D721Med (cell line): Measurements from ENCODE around the gene PAQR9.

Source experiments
- DNase-seq: peaks from one replicate; pipeline ENCODE4 v3.0.0; 2011; ENCODE audit warnings: low spot score; ENCODE audit not compliant: insufficient read length
- FAIRE-seq: peaks from 2 replicates; lab custom pipeline; 2011; peaks lifted over from hg19 to GRCh38; lab: Jason Lieb, UNC
- TF ChIP-seq, protein P1 (sequence below): IDR thresholded peaks from 2 replicates; pipeline ENCODE4 v1.5.1; 2012; ENCODE audit warnings: mild to moderate bottlenecking, control low read depth; ENCODE audit not compliant: insufficient read depth; ENCODE audit errors: missing control alignments

Gene PAQR9

DNA sequence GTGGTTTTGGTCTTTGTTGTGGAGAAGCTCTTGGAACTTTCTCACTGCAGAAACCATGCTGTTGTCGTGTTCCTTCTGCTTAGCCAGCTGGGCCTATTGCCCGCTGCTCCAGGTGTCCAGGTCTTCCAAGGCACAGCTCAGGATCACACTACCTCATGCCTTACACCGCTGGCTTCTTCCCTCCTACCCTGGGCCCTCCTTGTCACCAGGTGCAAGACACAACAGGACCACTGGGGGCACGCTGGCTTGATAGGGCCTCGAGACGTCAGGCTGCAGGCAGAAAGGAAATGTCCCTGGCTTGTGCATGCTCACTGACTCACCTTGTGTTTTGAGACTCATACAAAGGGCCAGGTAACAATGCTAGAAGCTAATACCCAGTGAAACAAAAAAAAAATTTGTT lies 32.3 kb downstream of the PAQR9 start:
- TF ChIP-seq, protein P1, sequence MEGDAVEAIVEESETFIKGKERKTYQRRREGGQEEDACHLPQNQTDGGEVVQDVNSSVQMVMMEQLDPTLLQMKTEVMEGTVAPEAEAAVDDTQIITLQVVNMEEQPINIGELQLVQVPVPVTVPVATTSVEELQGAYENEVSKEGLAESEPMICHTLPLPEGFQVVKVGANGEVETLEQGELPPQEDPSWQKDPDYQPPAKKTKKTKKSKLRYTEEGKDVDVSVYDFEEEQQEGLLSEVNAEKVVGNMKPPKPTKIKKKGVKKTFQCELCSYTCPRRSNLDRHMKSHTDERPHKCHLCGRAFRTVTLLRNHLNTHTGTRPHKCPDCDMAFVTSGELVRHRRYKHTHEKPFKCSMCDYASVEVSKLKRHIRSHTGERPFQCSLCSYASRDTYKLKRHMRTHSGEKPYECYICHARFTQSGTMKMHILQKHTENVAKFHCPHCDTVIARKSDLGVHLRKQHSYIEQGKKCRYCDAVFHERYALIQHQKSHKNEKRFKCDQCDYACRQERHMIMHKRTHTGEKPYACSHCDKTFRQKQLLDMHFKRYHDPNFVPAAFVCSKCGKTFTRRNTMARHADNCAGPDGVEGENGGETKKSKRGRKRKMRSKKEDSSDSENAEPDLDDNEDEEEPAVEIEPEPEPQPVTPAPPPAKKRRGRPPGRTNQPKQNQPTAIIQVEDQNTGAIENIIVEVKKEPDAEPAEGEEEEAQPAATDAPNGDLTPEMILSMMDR, result no peak
- FAIRE-seq (no peak), DNase-seq (no peak)

DNA sequence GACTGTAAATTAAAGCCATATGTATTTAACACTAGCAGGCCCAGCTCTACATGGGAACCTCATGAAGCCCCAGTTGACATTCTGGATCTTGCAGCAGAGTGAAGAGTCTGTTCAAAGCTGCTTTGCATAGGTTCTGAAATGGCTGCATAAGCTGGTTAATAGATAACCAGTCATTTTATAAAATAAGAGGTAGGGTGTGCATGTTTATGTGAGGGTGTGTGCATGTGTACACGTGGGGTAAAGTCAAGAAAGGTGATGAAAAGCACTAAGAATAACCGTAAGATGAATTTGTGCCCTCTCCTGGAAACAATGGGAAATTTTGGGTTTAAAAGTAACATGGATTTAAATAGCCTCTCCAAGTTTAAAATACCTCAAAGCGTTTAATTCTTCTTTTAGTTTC lies 33.0 kb downstream of the PAQR9 start:
- FAIRE-seq, result no peak
- no peak for DNase-seq
- TF ChIP-seq, protein P1, result no peak

DNA sequence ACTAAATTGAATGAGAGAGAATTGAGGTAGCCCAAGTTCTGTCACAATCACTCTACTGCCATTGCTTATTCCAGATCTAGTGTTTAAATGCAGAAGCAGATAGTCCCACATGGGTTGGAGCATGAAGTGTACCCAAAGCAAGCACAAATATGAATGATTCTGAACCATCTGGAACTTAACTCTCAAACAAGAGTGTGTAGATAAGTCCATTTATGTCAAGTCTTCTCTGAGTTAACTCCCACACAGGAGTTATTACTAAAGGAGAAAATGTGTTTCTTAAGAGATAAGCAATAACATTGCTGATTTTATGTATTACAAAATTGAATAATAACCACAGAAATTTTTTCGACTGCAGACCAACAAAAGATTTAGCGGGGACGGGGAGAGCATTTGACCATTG lies 33.6 kb downstream of the PAQR9 start:
- TF ChIP-seq, protein P1, result no peak
- DNase-seq (no peak), FAIRE-seq (no peak)

DNA sequence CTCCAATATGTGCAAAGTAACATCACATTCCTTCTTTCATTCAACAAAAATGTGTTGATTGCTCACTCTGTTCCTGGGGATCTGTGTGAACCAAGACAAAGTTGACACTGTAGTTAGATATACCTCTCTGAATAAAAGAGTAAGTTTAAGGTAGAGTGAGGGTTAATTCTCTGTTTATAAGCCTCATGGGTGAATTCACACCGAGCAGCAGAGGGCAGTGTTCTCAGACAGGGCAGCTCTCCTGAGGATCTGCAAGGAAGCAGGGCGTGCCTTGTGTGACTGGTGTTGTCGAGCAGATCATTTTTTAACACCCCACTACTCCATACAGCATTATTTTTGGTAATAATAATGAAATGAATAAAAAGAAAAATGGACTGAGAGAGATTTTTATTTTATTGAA lies 34.4 kb downstream of the PAQR9 start:
- no peak for DNase-seq
- no peak for FAIRE-seq

DNA sequence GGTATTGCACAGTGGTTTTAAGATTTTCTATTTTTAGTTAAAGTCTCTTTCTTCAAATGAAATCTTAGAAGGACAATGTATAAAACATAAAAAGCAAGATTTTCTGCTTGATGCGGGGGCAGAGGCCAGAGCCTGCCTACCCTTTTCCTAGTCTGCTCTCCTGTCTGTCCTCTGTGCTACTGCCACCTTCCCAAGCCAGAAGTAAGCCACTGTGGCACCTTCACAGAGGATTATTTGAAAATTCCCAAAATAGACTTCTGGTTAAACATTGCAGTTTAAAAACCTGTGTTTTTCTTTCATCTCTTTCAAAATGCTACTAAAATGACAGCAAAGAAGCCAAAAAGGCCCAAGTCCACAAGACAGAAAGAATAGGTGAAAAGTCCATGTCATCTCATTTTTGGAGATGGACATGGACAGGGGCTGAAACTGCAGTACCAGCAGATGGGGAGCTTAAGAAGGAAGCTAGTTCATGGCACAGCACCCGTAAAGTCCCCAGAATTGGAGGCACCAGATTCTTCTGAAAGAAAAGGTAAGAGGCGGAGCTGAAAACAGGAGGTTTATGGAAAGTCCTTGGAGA lies 37.0 kb downstream of the PAQR9 start:
- DNase-seq (no peak), FAIRE-seq (no peak)
- TF ChIP-seq, protein P1, result no peak

More for the DNA sequence above, 34.4 kb downstream of the PAQR9 start:
- TF ChIP-seq, protein P1, result peak; percentile 65

DNA sequence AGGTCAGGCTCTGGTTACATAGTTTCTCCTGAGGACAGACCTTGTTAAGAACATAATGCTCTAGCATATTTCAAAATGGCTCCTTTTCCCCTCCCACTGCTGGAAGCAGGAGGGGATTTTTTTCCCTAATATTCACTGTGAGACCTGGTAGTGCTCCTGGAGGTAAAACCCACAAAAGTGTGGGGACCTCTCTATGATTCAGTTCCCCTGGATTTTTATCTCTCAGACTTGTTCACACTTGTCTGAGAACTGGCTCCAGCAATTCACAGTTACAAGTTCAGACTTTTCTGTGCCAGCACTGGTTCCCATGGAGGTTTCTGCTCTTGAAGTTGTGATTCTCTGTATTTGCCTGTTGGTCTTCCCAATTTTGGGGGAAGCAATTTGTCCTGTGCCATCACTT lies 38.3 kb downstream of the PAQR9 start:
- DNase-seq, result no peak
- TF ChIP-seq, protein P1, result no peak
- FAIRE-seq, result no peak

GRCh38 chr3:142923694-142924093 lies 39.8 kb downstream of the PAQR9 start:
- DNase-seq (no peak), FAIRE-seq (no peak)
- TF ChIP-seq, protein P1, result no peak
